Right atrium auricular region (tissue), 2 donors: ENCODE results near the gene COL12A1. TPM values are rescaled to one million over a fixed set of nuclear protein-coding genes. Genes with fewer than 3 reads are reported as not detected.
A peak's percentile ranks its signal among the peaks of the same experiment; 100 is the strongest.

ENCODE experiments used
- DNase-seq: peaks from one replicate; pipeline ENCODE4 v3.0.0-alpha.2; 2019; ENCODE audit warnings: low spot score
- H3K27ac ChIP-seq, 2 donors: fragments of 200-600 bp; sonication (generic); 1 replicate in 1 of 2; 2 replicates in 1 of 2; pipeline ENCODE4 v1.5.1; 2016 to 2019
- H3K27me3 ChIP-seq, 2 donors: fragments of 200-600 bp; sonication (generic); one replicate each; pipeline versions ENCODE4 v1.5.1 to v1.6.0; 2017 to 2019
- H3K36me3 ChIP-seq: fragments of 200-600 bp; sonication (generic); one replicate; pipeline ENCODE4 v1.5.1; 2016
- H3K4me1 ChIP-seq, 2 donors: fragments of 200-600 bp; sonication (generic); one replicate each; pipeline versions ENCODE4 v1.5.1 to v1.6.0; 2017 to 2019
- H3K4me3 ChIP-seq, 2 donors: fragments of 200-600 bp; sonication (generic); 1 replicate in 1 of 2; 2 replicates in 1 of 2; pipeline ENCODE4 v1.5.1; 2017 to 2019; ENCODE audit warnings: mild to moderate bottlenecking in 1 of 2, moderate library complexity in 1 of 2
- H3K9me3 ChIP-seq, 2 donors: fragments of 200-600 bp; sonication (generic); one replicate each; pipeline ENCODE4 v1.5.1; 2019
- CTCF ChIP-seq, 2 donors: fragments of 200-600 bp; sonication (generic); IDR thresholded peaks; one replicate each; pipeline ENCODE4 v1.5.1; 2019; ENCODE audit warnings: antibody characterized with exemption in 2 of 2
- total RNA-seq, 2 donors: library from RNA; depleted of rRNA; stranded (reverse); fragments of >200 nt; gene quantifications; one replicate each; pipeline ENCODE4 v1.1.0, GENCODE V29; 2016

The COL12A1 gene
- total RNA-seq, 2 donors from 2014 or later = 28.6 to 29.7 TPM

- Histone ChIP-seq H3K9me3 (no peaks in the 10 kb centered on the region), H3K4me3 (peak within 1 kb of the TSS; percentile 62 to 87), H3K36me3 (peaks cover 16% of the 10 kb centered on the region), H3K4me1 (peaks cover 0 to 28% of the 10 kb centered on the region in 2 donors), H3K27ac (peak within 1 kb of the TSS; percentile 86 to 92), H3K27me3 (no peaks in the 10 kb centered on the region)
- no peak for TF ChIP-seq CTCF (IDR thresholded peaks at IDR 0.05)
- peak; percentile 95 for DNase-seq
Observed at GRCh38 chr6:75243333-75244062, 37.6 kb upstream of the COL12A1 start, which contains the start of gene COX7A2. Gene COX7A2, minus strand, starts transcription at chr6:75243801. Its CDS starts 67 bp downstream, at chr6:75243734.

GRCh38 chr6:75236630-75237029, 30.8 kb upstream of the COL12A1 start:
- Histone ChIP-seq H3K27ac (no peak overlapping the region), H3K4me1 (peaks cover 0 to 24% of the 10 kb centered on the region in 2 donors), H3K4me3 (no peak overlapping the region), H3K9me3 (no peaks in the 10 kb centered on the region), H3K27me3 (no peaks in the 10 kb centered on the region), H3K36me3 (peaks cover 33% of the 10 kb centered on the region)
- TF ChIP-seq CTCF (IDR thresholded peaks at IDR 0.05) = no peak
- no peak for DNase-seq

- H3K36me3 ChIP-seq = peaks cover 33% of the 10 kb centered on the region
- H3K4me3 ChIP-seq = no peak overlapping the region
- no peaks in the 10 kb centered on the region for H3K9me3 ChIP-seq
- no peaks in the 10 kb centered on the region for H3K27me3 ChIP-seq
- peaks cover 0 to 18% of the 10 kb centered on the region in 2 donors for H3K4me1 ChIP-seq
- no peak overlapping the region for H3K27ac ChIP-seq
- TF ChIP-seq CTCF (IDR thresholded peaks at IDR 0.05) = no peak
- DNase-seq = no peak
Observed at GRCh38 chr6:75235271-75235670, 29.4 kb upstream of the COL12A1 start.

- no peaks in the 10 kb centered on the region for H3K9me3 ChIP-seq
- DNase-seq = no peak
- H3K4me3 ChIP-seq = no peak overlapping the region
- no peak for TF ChIP-seq CTCF (IDR thresholded peaks at IDR 0.05)
- peak overlapping the region in 1 of 2 donors; percentile 24 for H3K27ac ChIP-seq
- H3K27me3 ChIP-seq = no peaks in the 10 kb centered on the region
- peaks cover 0 to 18% of the 10 kb centered on the region in 2 donors for H3K4me1 ChIP-seq
- H3K36me3 ChIP-seq = peaks cover 24% of the 10 kb centered on the region
Observed at GRCh38 chr6:75234126-75234865, 28.4 kb upstream of the COL12A1 start.

GRCh38 chr6:75233092-75233615, 27.3 kb upstream of the COL12A1 start:
- Histone ChIP-seq H3K4me3 (no peak overlapping the region), H3K4me1 (peaks cover 0 to 18% of the 10 kb centered on the region in 2 donors), H3K27me3 (no peaks in the 10 kb centered on the region), H3K27ac (no peak overlapping the region), H3K36me3 (peaks cover 17% of the 10 kb centered on the region), H3K9me3 (no peaks in the 10 kb centered on the region)
- DNase-seq = no peak
- no peak for TF ChIP-seq CTCF (IDR thresholded peaks at IDR 0.05)
